Esophagus muscularis mucosa (tissue), 4 donors: ENCODE results near the gene BTBD16. TPM values are rescaled to one million over a fixed set of nuclear protein-coding genes. Genes with fewer than 3 reads are reported as not detected.
A peak's percentile ranks its signal among the peaks of the same experiment; 100 is the strongest.

ENCODE experiments used
- DNase-seq: peaks from one replicate; pipeline ENCODE4 v3.0.0-alpha.2; 2017; ENCODE audit errors: extremely low spot score
- H3K27ac ChIP-seq, 4 donors: fragments of 200-600 bp; sonication (generic); replicated peaks in 1 of 4; 1 replicate in 3 of 4; 2 replicates in 1 of 4; pipeline ENCODE4 v1.5.1; 2016 to 2019; ENCODE audit warnings: mild to moderate bottlenecking in 1 of 4
- H3K27me3 ChIP-seq, 4 donors: fragments of 200-600 bp; sonication (generic); one replicate each; pipeline versions ENCODE4 v1.5.1 to v1.6.0; 2016 to 2019
- H3K36me3 ChIP-seq, 4 donors: fragments of 200-600 bp; sonication (generic); one replicate each; pipeline ENCODE4 v1.5.1; 2016 to 2019
- H3K4me1 ChIP-seq, 4 donors: fragments of 200-600 bp; sonication (generic); one replicate each; pipeline ENCODE4 v1.5.1; 2016 to 2019
- H3K4me3 ChIP-seq, 4 donors: fragments of 200-600 bp; sonication (generic); 1 replicate in 2 of 4; 2 replicates in 2 of 4; pipeline ENCODE4 v1.5.1; 2016 to 2019; ENCODE audit warnings: mild to moderate bottlenecking in 4 of 4, moderate library complexity in 1 of 4
- H3K9me3 ChIP-seq, 4 donors: fragments of 200-600 bp; sonication (generic); 1 replicate in 3 of 4; 2 replicates in 1 of 4; pipeline ENCODE4 v1.5.1; 2016 to 2019
- EP300 ChIP-seq: sonication (generic); formaldehyde crosslinking; IDR thresholded peaks from one replicate; pipeline ENCODE4 v1.6.1; 2017; ENCODE audit warnings: antibody characterized with exemption
- POLR2A ChIP-seq: fragments of 450-650 bp; IDR thresholded peaks from one replicate; pipeline ENCODE4 v1.6.1; 2017; ENCODE audit warnings: antibody characterized with exemption, moderate library complexity, mild to moderate bottlenecking, low read depth
- POLR2AphosphoS5 ChIP-seq, 2 donors: sonication (generic); formaldehyde crosslinking; IDR thresholded peaks; one replicate each; pipeline ENCODE4 v1.6.1; 2017; ENCODE audit warnings: antibody characterized with exemption in 2 of 2
- WGBS: methylation state at CpG from one replicate; pipeline ENCODE4 v1.1.5; 2018; 5-methylcytosine and 5-hydroxymethylcytosine counted together
- intact Hi-C: fragments of 100-400 bp; cut with DNase I; formaldehyde crosslinking; loops from one replicate; pipeline ENCODE4 v1.15.1; 2023
- total RNA-seq, 4 donors: library from RNA; depleted of rRNA; stranded (reverse); fragments of >200 nt; gene quantifications; one replicate each; pipeline versions ENCODE4 v1.1.0 to v1.2.1, GENCODE V29; 2016
- TF ChIP-seq, protein P1 (sequence below), 3 experiments: fragments of 200-600 bp in 2 of 3; fragments of 450-650 bp in 1 of 3; sonication (generic) in 2 of 3; IDR thresholded peaks; one replicate each; pipeline ENCODE4 v1.5.1; 2017 to 2019; ENCODE audit warnings: antibody characterized with exemption in 3 of 3, mild to moderate bottlenecking in 2 of 3, moderate library complexity in 1 of 3

The BTBD16 gene
- total RNA-seq, 4 donors from 2014 or later = 0.29 TPM; not detected in 3

DNA sequence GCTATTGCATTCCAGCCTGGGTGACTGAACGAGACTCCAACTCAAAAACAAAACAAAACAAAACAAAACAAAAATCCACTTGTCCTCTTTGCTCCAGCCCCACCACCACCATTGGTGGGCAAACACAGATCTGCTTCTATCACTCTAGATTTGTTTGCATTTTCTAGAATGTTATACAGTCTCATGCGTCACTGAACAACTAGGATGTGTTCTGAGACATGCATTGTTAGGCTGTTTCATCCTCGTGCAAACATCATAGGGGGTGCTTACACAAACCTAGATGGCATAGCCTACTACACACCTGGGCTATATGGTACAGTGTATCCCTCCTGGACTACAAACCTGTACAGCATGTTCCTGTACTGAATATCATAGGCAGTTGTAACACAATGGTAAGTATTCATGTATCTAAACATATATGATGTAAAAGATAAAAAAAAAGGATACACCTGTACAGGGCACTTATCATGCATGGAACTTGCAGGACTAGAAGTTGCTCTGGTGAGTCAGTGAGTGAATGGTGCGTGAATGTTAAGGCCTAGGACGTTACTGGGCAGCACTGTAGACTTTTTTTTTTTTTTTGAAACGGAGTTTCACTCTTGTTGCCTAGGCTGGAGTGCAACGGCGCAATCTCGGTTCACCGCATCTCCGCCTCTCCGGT, 45.3 kb downstream of the BTBD16 start:
- TF ChIP-seq POLR2AphosphoS5 (IDR thresholded peaks at IDR 0.05) = no peak
- TF ChIP-seq, protein P1, sequence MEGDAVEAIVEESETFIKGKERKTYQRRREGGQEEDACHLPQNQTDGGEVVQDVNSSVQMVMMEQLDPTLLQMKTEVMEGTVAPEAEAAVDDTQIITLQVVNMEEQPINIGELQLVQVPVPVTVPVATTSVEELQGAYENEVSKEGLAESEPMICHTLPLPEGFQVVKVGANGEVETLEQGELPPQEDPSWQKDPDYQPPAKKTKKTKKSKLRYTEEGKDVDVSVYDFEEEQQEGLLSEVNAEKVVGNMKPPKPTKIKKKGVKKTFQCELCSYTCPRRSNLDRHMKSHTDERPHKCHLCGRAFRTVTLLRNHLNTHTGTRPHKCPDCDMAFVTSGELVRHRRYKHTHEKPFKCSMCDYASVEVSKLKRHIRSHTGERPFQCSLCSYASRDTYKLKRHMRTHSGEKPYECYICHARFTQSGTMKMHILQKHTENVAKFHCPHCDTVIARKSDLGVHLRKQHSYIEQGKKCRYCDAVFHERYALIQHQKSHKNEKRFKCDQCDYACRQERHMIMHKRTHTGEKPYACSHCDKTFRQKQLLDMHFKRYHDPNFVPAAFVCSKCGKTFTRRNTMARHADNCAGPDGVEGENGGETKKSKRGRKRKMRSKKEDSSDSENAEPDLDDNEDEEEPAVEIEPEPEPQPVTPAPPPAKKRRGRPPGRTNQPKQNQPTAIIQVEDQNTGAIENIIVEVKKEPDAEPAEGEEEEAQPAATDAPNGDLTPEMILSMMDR (IDR thresholded peaks at IDR 0.05) = no peak
- no peaks in the 10 kb centered on the region for H3K36me3 ChIP-seq
- no peaks in the 10 kb centered on the region for H3K27me3 ChIP-seq
- no peak overlapping the region for H3K4me3 ChIP-seq
- no peak overlapping the region for H3K27ac ChIP-seq
- intact Hi-C loops = no loop called here
- peaks cover 0 to 8% (median 6%) of the 10 kb centered on the region in 4 donors for H3K4me1 ChIP-seq
- DNase-seq = peak; percentile 45
- peaks cover 0 to 5% (median 0%) of the 10 kb centered on the region in 4 donors for H3K9me3 ChIP-seq
- WGBS = 93% methylated on average over 12 of the region's 12 CpGs

- DNase-seq = no peak
- Histone ChIP-seq H3K9me3 (peaks cover 0 to 5% (median 0%) of the 10 kb centered on the region in 4 donors), H3K4me3 (no peak overlapping the region), H3K4me1 (peaks cover 0 to 6% (median 0%) of the 10 kb centered on the region in 4 donors), H3K27me3 (no peaks in the 10 kb centered on the region), H3K27ac (no peak overlapping the region), H3K36me3 (no peaks in the 10 kb centered on the region)
- intact Hi-C loops = no loop called here
- WGBS = 68% methylated on average over 4 of the region's 4 CpGs
- TF ChIP-seq POLR2A = no peak
- TF ChIP-seq POLR2AphosphoS5 (IDR thresholded peaks at IDR 0.05) = no peak
- TF ChIP-seq EP300 = no peak
- TF ChIP-seq, protein P1 (IDR thresholded peaks at IDR 0.05) = no peak
Measured at GRCh38 chr10:122321960-122322359, 50.9 kb downstream of the BTBD16 start.

GRCh38 chr10:122323189-122323588, 52.1 kb downstream of the BTBD16 start:
- no peak overlapping the region for H3K27ac ChIP-seq
- no peaks in the 10 kb centered on the region for H3K27me3 ChIP-seq
- H3K9me3 ChIP-seq = peaks cover 0 to 5% (median 0%) of the 10 kb centered on the region in 4 donors
- H3K4me1 ChIP-seq = peaks cover 0 to 6% (median 0%) of the 10 kb centered on the region in 4 donors
- no peaks in the 10 kb centered on the region for H3K36me3 ChIP-seq
- intact Hi-C loops = no loop called here
- WGBS = no CpG with 5 or more reads among the region's 1 CpG
- H3K4me3 ChIP-seq = no peak overlapping the region
- TF ChIP-seq EP300 (no peak), POLR2A (no peak), POLR2AphosphoS5 (IDR thresholded peaks at IDR 0.05) (no peak)
- TF ChIP-seq, protein P1 (IDR thresholded peaks at IDR 0.05) = no peak
- peak; percentile 83 for DNase-seq

DNA sequence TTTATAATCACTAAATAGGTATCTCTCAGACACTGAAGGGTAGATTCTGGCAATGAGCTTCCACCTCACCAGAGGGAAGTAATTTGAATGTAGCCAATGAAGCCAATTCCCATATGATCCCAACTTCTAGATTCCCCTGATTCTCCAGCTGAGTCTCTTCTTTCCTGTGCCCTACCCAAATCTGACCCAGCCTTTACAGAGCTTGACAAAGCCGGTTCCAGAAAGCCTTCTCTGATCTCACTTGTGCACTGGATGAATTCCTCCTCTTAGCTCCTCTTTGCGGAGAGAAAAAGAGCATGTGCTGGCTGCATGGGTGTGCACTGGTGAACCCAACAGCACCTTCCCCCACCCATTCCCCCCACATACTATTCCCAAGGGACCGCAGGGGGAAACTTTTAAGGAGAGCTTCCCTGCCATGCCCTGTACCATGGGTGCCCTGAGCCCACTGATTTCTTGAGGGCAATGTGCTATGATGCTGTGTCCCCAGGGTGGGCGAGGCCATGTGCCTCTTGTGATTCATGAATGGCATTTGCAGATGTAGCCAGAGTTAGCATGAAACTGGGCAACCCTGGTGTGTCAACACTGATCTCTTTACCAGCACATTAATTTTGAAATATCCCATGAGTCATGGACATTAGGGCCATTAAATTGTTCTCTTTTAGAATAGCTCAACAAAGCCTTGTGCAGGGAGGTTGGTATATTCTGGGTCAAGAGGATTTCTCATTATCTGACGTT, 53.0 kb downstream of the BTBD16 start:
- WGBS = 89% methylated on average over 5 of the region's 5 CpGs
- H3K4me3 ChIP-seq = no peak overlapping the region
- intact Hi-C loops = no loop called here
- H3K27ac ChIP-seq = no peak overlapping the region
- H3K9me3 ChIP-seq = peaks cover 0 to 5% (median 0%) of the 10 kb centered on the region in 4 donors
- H3K4me1 ChIP-seq = peaks cover 0 to 6% (median 0%) of the 10 kb centered on the region in 4 donors
- no peaks in the 10 kb centered on the region for H3K27me3 ChIP-seq
- TF ChIP-seq POLR2AphosphoS5 (IDR thresholded peaks at IDR 0.05) = no peak
- no peak for TF ChIP-seq POLR2A
- peak; percentile 53 for DNase-seq
- no peaks in the 10 kb centered on the region for H3K36me3 ChIP-seq

DNA sequence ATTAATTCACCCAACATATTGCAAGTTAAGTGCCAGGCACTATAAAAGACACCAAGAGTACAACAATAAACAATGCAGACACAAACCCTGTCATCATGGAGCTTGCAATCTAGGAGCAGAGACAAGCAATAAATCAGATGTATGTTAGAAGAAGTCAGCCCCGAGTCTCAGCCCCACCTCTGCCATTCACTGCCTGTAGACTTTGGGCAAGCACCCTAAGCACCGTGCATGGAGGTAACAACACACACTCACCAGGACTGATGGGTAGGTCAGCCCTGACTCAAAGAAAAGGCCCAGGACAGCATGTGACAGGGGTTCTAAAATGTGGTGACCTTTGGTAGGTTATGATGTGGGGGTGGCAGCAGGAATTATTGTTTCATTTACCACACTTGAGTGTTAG, 54.1 kb downstream of the BTBD16 start:
- Histone ChIP-seq H3K4me1 (peaks cover 0 to 6% (median 0%) of the 10 kb centered on the region in 4 donors), H3K27me3 (no peaks in the 10 kb centered on the region), H3K4me3 (no peak overlapping the region), H3K27ac (no peak overlapping the region), H3K36me3 (no peaks in the 10 kb centered on the region), H3K9me3 (no peaks in the 10 kb centered on the region)
- intact Hi-C loops = no loop called here
- peak; percentile 72 for DNase-seq
- TF ChIP-seq EP300 (no peak), POLR2A (no peak), POLR2AphosphoS5 (IDR thresholded peaks at IDR 0.05) (no peak)
- TF ChIP-seq, protein P1 (IDR thresholded peaks at IDR 0.05) = no peak
- WGBS = 90% methylated on average over 2 of the region's 2 CpGs
